ENCODE measurements around the gene HFE. TPM values are rescaled to one million over a fixed set of nuclear protein-coding genes. Genes with fewer than 3 reads are reported as not detected.

HFE gene
- total and polyA plus RNA-seq, 10 of the 15 experiments (the other 5 are each of a cell fraction or from before 2014, with no cell fraction given), result 0.52 to 5.9 (median 1.7) TPM

DNA sequence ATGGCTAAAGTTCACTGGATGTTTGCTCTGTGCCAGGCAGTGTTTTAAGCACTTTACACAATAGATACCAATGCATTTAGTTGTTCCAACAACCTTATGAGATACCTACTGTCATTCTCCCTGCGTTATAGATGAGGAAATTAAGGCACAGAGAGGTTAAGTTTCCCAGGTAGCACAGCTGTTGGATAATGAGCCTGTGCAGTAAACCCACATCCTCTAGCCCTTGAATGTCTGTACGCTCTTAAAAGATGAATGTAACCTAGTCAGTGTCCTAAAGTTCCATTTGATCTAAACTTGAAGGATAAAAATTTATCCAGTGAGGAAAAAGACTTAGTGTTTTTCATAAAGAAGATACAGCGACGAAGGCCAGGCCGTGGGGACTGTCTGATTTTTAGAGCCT, 28.0 kb downstream of the HFE start:
- WGBS (ENCODE audit: insufficient coverage, insufficient replicate concordance, low lambda C conversion rate, missing lambda C conversion rate), result 89% methylated on average over 5 of the region's 5 CpGs
- no peaks in the 10 kb centered on the region; the same call in 2 of the 3 replicates for H3K9me3 ChIP-seq (replicated peaks; ENCODE audit: control insufficient read depth, insufficient read depth, low read length)
- ChIA-PET POLR2A (interaction anchor here (0.7 to 1.9 kb wide), 2 partner anchors 9 to 71 kb away, joined by 3 to 5 read pairs; a partner anchor contains a TSS), SMC1A (ENCODE audit: uncharacterized antibody, unreplicated experiment) (interaction anchor here (0.7 kb wide), 1 partner anchor 17 kb away, joined by 3 read pairs; no protein-coding TSS in a partner anchor), CTCF (interaction anchor here (0.6 kb wide), 1 partner anchor 51 kb away, joined by 3 read pairs; no protein-coding TSS in a partner anchor), RAD21 (ENCODE audit: unreplicated experiment) (no interaction called here)
- H3K79me2 ChIP-seq (ENCODE audit: control insufficient read depth, insufficient read depth, low read length), result peaks cover 4% of the 10 kb centered on the region
- DNase-seq (ENCODE audit: low read depth, low spot score), result no peak
- H2AFZ ChIP-seq (ENCODE audit: control insufficient read depth, low read depth, low read length), result no peak overlapping the region
- no peaks in the 10 kb centered on the region for H4K20me1 ChIP-seq (ENCODE audit: control insufficient read depth, insufficient read depth)
- FAIRE-seq, result no peak
- no peak overlapping the region for H3K9ac ChIP-seq (ENCODE audit: control insufficient read depth, insufficient read depth, low read length)
- no peaks in the 10 kb centered on the region for H3K4me1 ChIP-seq (ENCODE audit: control insufficient read depth, insufficient read depth, low read length)
- no peak overlapping the region for H3K4me2 ChIP-seq (ENCODE audit: control insufficient read depth, insufficient read depth)
- ATAC-seq, result no peak
- in situ Hi-C loops (cut with MboI), result no loop called here
- H3K27me3 ChIP-seq (replicated peaks in 1 of 2; ENCODE audit: control insufficient read depth in 2 of 2, insufficient read depth in 2 of 2, low read length in 1 of 2), result no peaks in the 10 kb centered on the region
- BruUV-seq (replicated peaks), result no TSS peak
- H3K36me3 ChIP-seq (ENCODE audit: control insufficient read depth in 2 of 2, insufficient read depth in 2 of 2, low read length in 1 of 2), result no peaks in the 10 kb centered on the region
- H3K27ac ChIP-seq (ENCODE audit: control insufficient read depth, insufficient read depth), result no peak overlapping the region
- no peak overlapping the region for H3K4me3 ChIP-seq
- intact Hi-C loops (cut with micrococcal nuclease; ENCODE audit: unreplicated experiment), result no loop called here
- no peak for TF ChIP-seq STAT3 (IDR thresholded peaks at IDR 0.05; ENCODE audit: low read depth, low read length)
- TF ChIP-seq ESRRA (IDR thresholded peaks at IDR 0.05; ENCODE audit: low read length), result no peak
- TF ChIP-seq HDAC2 (IDR thresholded peaks at IDR 0.05), result no peak
- no peak for TF ChIP-seq POLR2AphosphoS2 (IDR thresholded peaks at IDR 0.05; ENCODE audit: low read depth, low read length)
- no peak for TF ChIP-seq NR2C2 (IDR thresholded peaks at IDR 0.05; ENCODE audit: borderline replicate concordance, control insufficient read depth, insufficient read length, low read depth)
- TF ChIP-seq, protein P1, sequence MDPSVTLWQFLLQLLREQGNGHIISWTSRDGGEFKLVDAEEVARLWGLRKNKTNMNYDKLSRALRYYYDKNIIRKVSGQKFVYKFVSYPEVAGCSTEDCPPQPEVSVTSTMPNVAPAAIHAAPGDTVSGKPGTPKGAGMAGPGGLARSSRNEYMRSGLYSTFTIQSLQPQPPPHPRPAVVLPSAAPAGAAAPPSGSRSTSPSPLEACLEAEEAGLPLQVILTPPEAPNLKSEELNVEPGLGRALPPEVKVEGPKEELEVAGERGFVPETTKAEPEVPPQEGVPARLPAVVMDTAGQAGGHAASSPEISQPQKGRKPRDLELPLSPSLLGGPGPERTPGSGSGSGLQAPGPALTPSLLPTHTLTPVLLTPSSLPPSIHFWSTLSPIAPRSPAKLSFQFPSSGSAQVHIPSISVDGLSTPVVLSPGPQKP (IDR thresholded peaks at IDR 0.05; ENCODE audit: low read depth, low read length), result no peak
- no peak for TF ChIP-seq BCL3 (IDR thresholded peaks at IDR 0.05; ENCODE audit: borderline replicate concordance, insufficient read depth, low read depth, low read length, poor library complexity, severe bottlenecking)
- TF ChIP-seq, protein P2, sequence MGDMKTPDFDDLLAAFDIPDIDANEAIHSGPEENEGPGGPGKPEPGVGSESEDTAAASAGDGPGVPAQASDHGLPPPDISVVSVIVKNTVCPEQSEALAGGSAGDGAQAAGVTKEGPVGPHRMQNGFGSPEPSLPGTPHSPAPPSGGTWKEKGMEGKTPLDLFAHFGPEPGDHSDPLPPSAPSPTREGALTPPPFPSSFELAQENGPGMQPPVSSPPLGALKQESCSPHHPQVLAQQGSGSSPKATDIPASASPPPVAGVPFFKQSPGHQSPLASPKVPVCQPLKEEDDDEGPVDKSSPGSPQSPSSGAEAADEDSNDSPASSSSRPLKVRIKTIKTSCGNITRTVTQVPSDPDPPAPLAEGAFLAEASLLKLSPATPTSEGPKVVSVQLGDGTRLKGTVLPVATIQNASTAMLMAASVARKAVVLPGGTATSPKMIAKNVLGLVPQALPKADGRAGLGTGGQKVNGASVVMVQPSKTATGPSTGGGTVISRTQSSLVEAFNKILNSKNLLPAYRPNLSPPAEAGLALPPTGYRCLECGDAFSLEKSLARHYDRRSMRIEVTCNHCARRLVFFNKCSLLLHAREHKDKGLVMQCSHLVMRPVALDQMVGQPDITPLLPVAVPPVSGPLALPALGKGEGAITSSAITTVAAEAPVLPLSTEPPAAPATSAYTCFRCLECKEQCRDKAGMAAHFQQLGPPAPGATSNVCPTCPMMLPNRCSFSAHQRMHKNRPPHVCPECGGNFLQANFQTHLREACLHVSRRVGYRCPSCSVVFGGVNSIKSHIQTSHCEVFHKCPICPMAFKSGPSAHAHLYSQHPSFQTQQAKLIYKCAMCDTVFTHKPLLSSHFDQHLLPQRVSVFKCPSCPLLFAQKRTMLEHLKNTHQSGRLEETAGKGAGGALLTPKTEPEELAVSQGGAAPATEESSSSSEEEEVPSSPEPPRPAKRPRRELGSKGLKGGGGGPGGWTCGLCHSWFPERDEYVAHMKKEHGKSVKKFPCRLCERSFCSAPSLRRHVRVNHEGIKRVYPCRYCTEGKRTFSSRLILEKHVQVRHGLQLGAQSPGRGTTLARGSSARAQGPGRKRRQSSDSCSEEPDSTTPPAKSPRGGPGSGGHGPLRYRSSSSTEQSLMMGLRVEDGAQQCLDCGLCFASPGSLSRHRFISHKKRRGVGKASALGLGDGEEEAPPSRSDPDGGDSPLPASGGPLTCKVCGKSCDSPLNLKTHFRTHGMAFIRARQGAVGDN (IDR thresholded peaks at IDR 0.05), result no peak
- no peak for TF ChIP-seq CHD4 (IDR thresholded peaks at IDR 0.05)
- no peak for TF ChIP-seq ATF7 (IDR thresholded peaks at IDR 0.05; ENCODE audit: low read depth)
- no peak for TF ChIP-seq FOXM1 (IDR thresholded peaks at IDR 0.05; ENCODE audit: low read depth, low read length)
- no peak for TF ChIP-seq IKZF2 (IDR thresholded peaks at IDR 0.05)
- TF ChIP-seq BACH1 (IDR thresholded peaks at IDR 0.05; ENCODE audit: borderline replicate concordance), result no peak
- no peak for TF ChIP-seq NKRF (conservative IDR thresholded peaks at IDR 0.05)
- TF ChIP-seq SRF (IDR thresholded peaks at IDR 0.05; ENCODE audit: low read depth in 2 of 2, low read length in 2 of 2), result no peak

All from GM12878 (cell line).